GM23248 (cell line): Measurements from ENCODE around the gene CMTM5.

ENCODE experiments used
- EZH2 ChIP-seq: fragments of 200-600 bp; sonication (generic); IDR thresholded peaks from 2 replicates; pipeline ENCODE4 v1.6.1; 2018; ENCODE audit warnings: antibody characterized with exemption, mild to moderate bottlenecking; ENCODE audit not compliant: insufficient read depth, poor library complexity, severe bottlenecking
- EZH2phosphoT487 ChIP-seq: fragments of 200-600 bp; sonication (generic); IDR thresholded peaks from 2 replicates; pipeline ENCODE4 v1.6.1; 2018; ENCODE audit warnings: antibody characterized with exemption, moderate library complexity, mild to moderate bottlenecking, low read depth; ENCODE audit not compliant: insufficient read depth

DNA sequence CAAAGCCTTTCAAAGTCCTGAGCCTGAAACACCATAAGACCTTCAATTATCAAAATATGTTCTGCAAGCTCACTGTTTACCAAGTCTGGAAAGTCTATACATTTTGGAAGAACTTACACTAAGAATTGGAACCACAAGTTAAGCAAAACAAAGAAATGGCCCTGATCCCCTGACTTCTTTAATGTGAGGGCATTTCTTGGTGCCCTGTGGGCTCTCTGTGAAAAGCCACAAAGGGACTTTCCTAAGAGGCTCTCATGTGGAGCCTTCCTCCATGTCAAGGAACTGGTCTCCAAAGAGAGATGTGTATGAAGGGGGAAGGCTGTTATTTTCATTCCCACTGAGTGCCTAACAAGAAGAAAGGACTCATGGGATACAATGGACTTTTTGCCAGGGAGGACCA lies 44.7 kb downstream of the CMTM5 start:
- TF ChIP-seq EZH2, result no peak
- no peak for TF ChIP-seq EZH2phosphoT487
